Liver (tissue), 1 donor: ENCODE results near the gene MAP3K20.

ENCODE experiments used
- YY1 ChIP-seq: IDR thresholded peaks from 2 replicates; pipeline ENCODE4 v1.6.1; 2016; ENCODE audit warnings: antibody characterized with exemption, mild to moderate bottlenecking
- TF ChIP-seq, protein P1 (sequence below): IDR thresholded peaks from 2 replicates; pipeline ENCODE4 v1.6.1; 2016; ENCODE audit warnings: antibody characterized with exemption, mild to moderate bottlenecking

DNA sequence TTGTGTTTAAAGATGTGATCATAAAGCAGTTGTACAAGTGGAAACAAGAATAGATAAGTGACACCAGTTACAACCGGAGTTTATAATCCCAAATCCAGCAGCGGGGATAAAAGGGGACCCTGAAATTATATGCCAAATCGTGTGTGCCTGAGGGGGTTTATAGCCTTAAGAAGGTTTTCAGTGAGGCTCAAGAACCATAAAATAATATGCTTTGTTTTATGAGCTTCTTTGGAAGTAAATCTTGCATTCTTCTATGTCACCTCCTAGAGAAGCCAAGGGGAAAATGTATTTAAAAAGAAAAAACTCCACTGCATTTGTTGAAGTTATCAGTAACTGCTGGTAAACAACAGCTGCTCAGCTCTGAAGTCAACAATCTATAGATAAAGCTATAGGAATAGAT is 25.8 kb upstream of the MAP3K20 start:
- no peak for TF ChIP-seq YY1
- TF ChIP-seq, protein P1, sequence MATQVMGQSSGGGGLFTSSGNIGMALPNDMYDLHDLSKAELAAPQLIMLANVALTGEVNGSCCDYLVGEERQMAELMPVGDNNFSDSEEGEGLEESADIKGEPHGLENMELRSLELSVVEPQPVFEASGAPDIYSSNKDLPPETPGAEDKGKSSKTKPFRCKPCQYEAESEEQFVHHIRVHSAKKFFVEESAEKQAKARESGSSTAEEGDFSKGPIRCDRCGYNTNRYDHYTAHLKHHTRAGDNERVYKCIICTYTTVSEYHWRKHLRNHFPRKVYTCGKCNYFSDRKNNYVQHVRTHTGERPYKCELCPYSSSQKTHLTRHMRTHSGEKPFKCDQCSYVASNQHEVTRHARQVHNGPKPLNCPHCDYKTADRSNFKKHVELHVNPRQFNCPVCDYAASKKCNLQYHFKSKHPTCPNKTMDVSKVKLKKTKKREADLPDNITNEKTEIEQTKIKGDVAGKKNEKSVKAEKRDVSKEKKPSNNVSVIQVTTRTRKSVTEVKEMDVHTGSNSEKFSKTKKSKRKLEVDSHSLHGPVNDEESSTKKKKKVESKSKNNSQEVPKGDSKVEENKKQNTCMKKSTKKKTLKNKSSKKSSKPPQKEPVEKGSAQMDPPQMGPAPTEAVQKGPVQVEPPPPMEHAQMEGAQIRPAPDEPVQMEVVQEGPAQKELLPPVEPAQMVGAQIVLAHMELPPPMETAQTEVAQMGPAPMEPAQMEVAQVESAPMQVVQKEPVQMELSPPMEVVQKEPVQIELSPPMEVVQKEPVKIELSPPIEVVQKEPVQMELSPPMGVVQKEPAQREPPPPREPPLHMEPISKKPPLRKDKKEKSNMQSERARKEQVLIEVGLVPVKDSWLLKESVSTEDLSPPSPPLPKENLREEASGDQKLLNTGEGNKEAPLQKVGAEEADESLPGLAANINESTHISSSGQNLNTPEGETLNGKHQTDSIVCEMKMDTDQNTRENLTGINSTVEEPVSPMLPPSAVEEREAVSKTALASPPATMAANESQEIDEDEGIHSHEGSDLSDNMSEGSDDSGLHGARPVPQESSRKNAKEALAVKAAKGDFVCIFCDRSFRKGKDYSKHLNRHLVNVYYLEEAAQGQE, result no peak
